ENCODE data around the gene SYNPO.

Gene SYNPO

DNA sequence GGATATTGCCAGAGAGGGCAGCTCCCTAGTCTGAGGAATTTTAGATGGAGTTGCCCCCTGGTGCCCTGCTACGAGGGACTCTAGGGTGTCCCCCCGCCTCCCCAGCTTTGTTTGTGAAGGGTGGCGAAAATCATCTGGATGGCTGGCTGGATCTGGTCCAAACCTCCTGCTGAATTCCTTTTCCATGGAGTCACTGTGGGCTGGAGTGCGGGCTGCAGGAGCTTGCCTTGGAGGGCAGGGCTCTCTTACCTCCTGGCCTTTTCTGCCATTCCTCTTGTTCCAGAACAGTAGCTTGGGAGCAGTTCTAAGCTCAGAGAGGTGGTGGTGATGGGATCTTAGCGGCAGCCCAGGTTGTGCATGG, 2.1 kb downstream of the SYNPO start:
- no peak for DNase-seq

DNA sequence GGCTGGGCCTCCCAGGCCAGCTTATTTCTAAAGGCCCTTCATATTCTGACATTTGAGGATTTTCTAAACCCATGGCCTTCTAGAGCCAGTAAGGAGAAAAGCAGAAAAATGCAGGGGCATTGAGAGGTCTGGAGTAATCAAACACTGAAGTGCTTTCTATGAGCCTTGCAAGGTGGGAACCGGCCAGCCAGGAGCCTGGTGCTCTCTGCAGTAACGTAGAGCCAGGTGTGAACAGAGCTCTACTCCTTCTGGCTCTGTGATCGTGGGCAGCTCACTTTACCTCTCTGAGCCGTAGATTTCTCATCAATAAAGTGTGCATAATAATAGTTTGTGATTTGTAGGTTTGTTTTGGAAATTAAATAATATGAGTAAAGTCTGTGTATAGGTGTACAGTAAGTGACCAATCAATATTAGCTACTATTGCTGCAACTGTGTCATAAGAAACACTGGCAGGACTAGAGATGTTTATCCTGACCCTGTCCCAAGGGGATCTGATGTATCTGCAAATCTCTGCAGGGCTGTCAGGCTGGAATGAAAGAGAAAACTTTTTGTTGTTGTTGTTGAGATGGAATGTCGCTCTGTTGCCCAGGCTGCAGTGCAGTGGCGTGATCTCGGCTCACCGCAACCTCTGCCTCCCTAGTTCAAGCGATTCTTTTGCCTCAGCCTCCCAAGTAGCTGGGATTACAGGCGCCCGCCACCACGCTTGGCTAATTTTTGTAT, 2.7 kb downstream of the SYNPO start:
- DNase-seq: no peak

DNA sequence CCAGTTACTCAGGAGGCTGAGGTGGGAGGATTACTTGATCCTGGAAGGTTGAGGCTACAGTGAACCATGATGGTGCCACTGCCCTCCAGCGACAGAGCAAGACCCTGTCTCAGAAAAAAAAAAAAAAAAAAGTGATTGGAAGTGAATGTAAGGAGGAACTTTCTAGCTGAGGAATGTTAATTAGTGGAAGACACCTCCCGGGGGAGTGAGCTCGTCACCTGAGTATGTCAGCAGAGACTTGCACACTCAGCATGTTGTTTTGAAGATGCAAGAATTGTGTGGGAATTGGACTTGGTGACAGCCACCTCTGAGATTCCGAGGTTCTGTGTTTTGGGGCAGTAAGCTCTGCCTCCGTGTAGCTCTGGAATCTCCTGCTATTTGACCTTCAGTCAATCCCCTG, 3.6 kb downstream of the SYNPO start:
- no peak for DNase-seq

DNA sequence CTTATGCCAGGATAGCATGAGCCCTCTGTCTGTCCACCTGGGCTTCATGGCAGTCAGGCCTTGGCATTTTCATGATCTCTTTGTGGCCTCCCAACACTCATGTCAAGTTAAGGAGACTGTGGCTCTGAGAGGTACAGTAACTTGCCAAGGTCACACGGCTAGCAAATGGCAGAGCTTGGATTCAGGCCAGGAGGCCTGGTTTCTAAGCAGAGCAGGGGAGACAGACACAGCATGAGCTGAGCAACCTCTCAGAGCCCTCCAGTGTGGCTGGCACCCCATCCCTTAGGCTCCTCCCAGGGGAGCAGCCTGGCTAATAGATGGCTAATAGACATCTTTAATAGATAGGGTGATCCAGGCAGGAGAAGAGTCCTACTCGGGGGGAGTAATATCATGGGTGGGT, 4.1 kb downstream of the SYNPO start:
- no peak for DNase-seq

DNA sequence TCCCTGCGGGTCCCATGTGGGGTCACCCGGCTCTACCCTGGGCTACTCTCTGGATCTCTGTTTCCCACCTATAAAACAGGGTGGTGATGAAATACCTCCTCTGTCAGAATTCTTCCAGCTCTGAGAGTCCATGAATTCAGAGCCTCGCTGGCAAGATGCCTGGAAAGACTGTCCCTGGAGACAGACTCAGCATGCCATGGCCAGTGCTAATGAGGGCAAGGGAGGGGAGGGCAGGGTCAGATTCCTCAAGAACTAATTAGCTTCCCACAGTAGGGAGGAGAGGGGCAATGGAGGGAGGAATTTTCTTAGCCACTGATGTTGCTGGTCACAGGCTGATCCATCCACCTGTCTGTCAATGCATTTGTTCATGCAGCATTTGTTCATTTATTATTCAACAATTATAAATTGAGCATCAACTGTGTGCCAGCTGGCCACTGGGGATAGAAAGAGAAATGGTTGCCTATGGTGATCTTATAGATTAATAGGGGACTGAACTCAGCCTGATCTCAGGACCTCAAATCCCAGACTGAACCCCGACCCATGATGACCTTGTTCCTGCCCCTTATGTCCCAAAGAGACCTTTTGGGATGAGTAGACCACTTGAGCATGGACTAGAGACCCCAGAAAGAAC, 4.7 kb downstream of the SYNPO start:
- DNase-seq: no peak

DNA sequence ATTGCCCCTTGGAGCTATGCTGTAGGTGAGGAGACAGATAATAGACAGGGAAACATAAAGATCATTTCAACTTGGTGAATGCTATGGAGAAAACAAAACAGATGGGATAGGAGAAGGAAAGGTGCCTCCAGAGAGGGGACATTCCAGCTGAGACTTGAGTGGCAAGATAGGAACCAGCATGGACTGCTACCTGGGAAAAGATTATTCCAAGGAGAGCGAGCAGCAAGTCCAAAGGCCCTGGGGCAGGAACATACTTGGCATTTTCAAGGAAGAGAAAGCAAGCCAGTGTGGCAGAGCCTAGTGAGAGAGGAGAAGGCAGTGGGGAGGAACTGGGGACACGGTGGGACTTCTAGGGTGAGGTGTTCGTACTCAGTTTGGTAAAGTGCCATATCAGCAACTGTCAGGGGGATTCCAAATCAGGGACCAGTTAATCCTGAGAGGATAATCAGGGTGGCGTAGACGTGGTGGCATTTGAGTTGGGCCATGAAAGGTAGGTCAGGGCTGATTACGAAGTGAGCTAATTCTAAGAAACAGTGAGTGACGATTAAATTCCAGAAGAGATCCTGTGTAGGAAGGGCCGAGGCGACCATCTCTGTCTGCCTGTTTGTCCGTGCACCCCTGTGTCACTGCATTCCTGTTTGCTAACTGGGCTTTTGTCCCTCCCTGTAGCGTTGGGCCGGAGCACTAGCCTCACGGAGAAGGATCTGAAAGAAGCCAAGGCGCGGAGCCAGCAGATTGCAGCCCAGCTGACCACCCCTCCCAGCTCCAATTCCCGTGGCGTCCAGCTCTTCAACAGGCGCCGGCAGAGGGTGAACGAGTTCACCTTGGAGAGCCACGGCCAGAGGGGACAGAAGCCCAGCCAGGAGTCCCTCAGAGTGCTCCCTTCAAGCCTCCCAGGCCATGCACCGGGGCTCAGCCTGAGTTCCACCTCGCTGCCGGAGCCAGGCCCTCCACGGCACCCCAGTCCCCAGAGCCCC, 7.1 kb downstream of the SYNPO start:
- DNase-seq: no peak

DNA sequence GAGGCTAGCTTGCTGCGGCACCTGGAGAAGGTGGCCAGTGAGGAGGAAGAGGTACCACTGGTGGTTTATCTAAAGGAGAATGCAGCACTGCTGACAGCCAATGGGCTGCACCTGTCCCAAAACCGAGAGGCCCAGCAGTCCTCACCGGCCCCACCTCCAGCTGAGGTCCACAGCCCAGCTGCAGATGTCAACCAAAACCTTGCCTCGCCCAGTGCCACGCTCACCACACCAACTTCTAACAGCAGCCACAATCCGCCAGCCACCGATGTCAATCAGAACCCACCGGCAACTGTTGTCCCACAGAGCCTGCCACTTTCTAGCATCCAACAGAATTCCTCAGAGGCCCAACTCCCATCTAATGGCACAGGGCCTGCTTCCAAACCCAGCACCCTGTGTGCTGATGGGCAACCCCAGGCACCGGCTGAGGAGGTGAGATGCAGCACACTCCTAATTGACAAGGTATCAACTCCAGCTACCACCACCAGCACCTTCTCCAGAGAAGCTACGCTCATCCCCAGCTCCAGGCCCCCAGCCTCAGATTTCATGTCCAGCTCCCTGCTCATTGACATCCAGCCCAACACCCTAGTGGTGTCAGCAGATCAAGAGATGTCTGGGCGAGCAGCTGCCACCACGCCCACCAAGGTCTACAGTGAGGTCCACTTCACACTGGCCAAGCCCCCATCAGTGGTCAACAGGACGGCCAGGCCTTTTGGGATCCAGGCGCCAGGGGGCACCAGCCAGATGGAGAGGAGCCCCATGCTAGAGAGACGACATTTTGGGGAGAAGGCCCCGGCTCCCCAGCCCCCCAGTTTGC, 8.0 kb downstream of the SYNPO start:
- DNase-seq: no peak

DNA sequence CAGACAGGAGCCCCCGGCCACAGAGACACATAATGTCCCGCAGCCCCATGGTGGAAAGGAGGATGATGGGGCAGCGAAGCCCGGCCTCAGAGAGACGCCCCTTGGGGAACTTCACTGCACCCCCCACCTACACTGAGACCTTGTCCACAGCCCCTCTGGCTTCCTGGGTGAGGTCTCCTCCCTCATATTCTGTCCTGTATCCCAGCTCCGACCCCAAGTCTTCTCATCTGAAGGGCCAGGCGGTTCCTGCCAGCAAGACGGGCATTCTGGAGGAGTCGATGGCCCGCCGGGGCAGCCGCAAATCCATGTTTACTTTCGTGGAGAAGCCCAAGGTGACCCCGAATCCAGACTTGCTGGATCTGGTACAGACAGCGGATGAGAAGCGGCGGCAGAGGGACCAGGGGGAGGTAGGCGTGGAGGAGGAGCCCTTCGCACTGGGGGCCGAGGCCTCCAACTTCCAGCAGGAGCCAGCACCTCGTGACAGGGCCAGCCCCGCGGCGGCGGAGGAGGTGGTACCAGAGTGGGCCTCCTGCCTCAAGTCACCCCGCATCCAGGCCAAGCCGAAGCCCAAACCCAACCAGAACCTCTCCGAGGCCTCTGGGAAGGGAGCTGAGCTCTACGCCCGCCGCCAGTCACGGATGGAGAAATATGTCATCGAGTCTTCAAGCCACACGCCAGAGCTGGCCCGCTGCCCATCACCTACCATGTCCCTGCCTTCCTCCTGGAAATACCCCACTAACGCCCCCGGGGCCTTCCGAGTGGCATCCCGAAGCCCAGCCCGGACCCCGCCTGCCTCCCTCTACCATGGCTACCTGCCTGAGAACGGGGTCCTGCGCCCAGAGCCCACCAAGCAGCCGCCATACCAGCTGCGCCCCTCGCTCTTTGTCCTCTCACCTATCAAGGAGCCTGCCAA, 8.9 kb downstream of the SYNPO start:
- DNase-seq: no peak

DNA sequence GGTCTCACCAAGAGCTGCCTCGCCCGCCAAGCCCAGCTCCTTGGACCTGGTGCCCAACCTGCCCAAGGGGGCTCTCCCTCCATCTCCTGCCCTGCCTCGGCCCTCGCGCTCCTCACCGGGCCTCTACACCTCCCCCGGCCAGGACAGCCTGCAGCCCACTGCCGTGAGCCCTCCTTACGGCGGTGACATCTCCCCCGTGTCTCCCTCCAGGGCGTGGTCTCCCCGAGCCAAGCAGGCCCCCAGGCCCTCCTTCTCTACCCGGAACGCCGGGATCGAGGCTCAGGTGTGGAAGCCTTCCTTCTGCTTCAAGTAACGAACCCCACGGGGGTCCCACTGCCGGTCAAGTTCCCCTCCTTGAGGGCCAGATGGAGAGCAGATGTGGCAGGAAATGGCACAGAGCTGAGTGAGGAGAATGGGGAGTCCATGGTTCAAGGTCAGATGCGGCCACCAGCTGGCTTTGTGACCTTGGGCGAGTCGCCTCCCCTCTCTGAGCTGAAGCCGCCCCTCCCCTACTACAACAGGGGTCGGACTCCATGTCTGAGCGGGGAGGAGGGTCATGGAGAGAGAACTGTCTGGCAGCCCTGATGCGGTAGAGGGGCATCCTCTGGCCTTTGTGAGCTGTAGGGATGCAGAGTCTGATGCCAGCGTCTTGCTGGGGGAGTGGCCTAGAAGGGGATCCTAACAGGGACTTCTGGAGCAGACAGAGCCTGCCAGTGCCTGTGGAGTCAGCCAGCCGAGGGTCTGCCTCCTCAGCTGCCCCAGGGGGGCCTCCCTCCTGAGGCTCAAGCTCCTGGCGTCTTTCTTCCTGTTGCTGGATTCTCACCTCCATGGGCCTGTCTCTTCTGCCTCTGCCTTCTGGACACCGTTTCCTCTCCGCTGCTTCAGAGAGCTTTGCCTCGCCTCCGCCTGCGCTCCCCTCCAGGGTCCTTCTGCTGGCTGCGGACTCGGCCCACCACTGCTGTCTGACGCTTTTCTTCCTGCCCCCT, 9.9 kb downstream of the SYNPO start:
- no peak for DNase-seq

DNA sequence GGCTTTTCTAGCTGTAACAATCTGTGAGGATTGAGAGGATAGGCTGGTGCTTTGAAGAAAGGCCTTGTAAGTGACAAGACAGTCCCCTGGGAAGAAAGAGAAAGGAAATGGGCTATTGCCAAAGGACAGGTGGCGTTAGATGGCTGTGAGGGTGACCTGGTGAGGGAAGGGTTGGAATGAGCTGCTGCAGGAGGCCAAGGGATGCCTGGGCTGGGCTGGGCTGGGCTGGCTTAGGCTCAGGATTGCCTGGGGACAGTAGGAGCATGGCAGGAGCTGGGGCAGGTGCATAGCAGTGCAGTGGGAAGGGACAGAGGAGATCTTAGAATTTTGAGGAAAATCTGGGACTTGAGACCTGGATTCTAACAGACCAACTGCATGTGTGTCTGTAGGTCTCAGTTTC, 10.9 kb downstream of the SYNPO start:
- no peak for DNase-seq

DNA sequence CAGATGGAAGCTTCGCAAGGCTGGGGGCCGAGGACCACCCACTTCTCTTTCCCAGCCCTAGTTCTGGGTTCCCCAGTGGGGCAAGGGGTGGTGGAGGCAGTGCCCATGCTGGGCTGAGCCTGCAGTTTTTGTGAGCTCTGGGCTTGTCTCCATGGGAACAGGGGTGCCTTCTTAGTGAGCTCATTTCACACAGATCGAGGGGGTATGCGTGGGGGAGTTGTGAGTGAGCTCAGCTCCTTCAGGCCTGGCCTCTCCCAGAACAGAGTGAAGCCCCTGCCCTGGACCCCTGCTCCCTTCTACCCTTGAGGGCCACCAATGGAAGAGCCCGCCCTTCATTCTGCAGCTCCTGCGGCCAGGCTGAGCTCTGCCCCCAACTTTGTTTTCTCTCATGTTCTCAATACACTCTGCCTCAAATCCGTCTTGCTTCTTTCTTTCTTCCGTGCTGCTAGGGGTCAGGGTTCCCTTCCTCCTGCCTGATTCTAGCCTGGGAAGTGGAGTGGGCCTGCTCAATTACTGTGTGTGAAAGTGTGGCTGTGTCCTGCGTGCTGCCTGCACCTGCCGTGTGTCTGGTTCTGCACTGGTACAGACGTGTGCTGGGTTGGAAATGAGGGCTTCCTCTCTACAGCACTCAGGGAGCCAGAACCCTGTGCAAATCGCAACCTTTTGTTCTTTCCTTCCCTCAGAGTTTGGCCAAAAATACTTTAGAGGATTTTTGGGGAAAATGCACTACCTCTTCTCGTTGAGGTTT, 11.6 kb downstream of the SYNPO start:
- DNase-seq: no peak

DNA sequence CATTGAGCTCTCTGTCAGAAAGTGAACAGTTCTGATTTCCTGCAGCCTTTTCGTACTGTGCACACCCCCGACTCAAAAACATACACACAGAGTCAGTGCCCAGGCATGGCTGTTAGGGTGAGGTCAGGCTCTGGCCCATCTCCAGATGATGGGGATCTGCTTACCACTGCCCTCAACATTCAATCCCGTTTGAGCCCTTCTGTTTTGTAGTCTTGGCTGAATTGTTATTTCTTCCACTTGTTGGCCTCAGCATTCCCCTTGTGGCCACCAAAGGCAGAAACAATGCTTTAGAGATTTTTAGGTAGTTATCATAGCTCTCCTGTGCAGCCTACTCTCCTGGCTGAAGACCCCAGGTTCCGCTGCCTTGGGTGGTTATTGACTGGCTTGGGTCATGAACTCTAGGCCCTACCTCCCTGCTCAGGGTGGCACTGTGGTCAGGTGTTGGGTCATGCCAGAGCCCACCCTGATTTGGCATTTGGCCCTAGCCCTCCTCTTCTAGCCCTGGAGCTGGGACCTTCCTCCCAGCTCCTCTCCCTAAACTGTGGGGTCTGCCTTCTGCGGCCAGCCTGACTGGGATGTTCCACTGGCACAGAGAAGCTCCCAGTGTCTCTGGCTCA, 12.8 kb downstream of the SYNPO start:
- no peak for DNase-seq

DNA sequence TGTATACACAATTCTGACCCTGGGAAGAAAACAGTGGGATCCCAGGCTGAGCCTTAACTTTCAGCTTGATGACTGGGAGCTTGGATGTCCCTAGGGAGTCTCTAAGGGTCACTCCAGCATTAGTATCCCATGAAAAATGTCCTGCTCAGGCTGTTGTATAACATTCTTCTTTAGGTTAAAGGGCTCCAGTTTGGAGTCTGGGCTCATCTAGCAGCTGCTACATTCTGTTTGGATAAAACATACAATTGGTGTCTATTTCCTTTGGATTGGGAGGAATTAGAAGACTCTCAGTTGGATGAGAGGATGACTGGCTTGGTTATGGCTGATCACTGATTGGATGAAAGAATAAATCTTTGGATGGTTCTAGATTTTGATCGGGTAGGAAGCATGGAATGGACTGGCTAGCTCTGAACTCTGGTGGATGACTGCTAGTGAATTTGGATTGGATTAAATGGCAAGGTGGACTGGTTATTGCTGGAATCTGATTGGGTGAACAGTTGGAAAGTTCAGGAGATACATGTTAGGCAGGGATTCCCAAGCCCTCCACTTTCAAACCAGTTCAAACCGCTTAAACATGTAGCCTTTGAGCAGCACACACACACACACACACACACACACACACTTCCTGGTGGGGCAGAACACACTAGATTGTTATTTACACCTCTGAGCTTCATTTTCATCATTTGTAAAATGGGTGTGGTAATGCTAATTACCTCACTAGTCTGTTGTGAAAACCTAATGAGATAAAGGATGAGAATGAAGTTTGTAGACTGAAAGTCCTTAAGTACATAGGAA, 13.5 kb downstream of the SYNPO start:
- no peak for DNase-seq

DNA sequence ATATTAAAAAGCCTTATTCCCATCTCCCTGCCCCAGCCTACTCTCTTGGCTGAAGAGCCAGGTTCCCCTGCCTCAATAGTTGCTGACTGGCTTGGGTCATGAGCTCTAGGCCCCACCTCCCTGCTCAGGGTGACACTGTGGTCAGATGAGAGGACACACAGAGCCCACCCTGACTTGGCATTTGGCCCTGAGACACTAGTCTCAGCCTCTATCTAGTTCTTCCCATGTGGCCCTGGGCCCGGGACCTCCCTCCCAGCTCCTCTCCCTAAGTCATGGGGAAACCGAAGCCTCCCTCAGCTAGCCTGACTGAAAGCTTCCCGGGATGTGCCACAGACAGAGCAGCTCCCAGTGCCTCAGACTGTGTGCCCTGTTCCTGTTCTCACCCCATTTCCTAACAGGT, 14.8 kb downstream of the SYNPO start:
- no peak for DNase-seq

DNA sequence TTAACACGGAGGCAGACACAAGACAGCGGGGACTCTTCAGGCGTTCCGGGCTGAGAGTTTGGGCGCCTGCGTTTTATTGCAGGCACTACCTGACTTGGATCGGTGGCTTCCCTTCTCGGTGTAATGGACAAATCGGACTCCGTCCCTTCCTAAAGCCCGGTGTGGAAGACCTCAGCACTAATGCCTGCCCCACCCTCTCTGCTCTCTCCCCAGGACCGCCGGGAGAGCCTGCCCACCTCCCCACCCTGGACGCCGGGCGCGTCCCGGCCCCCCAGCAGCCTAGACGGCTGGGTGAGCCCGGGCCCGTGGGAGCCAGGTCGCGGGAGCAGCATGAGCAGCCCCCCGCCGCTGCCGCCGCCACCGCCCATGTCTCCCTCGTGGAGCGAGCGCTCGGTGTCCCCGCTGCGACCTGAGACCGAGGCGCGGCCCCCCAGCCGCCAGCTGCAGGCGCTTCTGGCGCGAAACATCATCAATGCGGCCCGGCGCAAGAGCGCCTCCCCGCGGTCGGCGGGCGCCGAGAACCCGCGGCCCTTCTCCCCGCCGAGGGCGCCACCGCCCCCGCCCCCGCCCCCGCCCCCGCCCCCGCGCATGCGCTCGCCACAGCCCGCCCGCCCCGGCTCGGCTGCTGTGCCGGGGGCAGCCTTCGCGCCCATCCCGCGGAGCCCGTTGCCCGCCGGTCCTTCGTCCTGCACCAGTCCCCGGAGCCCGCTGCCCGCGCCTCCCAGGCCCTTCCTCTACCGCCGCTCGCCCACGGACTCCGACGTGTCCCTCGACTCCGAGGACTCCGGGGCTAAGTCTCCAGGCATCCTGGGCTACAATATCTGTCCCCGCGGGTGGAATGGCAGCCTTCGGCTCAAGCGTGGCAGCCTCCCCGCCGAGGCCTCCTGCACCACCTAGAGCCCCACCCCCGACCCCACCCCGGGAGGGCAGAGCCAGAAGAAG, 16.0 kb downstream of the SYNPO start:
- peak; percentile 73 for DNase-seq

DNA sequence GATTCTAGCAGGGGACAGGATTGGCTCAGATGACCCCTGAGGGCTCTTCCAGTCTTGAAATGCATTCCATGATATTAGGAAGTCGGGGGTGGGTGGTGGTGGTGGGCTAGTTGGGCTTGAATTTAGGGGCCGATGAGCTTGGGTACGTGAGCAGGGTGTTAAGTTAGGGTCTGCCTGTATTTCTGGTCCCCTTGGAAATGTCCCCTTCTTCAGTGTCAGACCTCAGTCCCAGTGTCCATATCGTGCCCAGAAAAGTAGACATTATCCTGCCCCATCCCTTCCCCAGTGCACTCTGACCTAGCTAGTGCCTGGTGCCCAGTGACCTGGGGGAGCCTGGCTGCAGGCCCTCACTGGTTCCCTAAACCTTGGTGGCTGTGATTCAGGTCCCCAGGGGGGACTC, 17.7 kb downstream of the SYNPO start:
- DNase-seq: no peak

DNA sequence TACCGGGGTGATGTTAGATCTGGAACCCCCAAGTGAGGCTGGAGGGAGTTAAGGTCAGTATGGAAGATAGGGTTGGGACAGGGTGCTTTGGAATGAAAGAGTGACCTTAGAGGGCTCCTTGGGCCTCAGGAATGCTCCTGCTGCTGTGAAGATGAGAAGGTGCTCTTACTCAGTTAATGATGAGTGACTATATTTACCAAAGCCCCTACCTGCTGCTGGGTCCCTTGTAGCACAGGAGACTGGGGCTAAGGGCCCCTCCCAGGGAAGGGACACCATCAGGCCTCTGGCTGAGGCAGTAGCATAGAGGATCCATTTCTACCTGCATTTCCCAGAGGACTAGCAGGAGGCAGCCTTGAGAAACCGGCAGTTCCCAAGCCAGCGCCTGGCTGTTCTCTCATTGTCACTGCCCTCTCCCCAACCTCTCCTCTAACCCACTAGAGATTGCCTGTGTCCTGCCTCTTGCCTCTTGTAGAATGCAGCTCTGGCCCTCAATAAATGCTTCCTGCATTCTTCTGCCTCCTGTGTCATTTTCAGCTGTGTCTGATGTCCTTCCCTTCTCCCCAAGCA, 18.3 kb downstream of the SYNPO start:
- DNase-seq: no peak
